Activated T-helper 2 cell treated with anti-CD3 and anti-CD28 coated beads, Interferon-gamma antibody, Interleukin-2, Interleukin-4, amounts not matched to agents 10 μg/mL and 5 μg/mL and 100 μg/mL, durations not matched to agents 14 hours and 24 hours and 36 hours (primary cell): Measurements from ENCODE around the gene LMCD1. TPM values are rescaled to one million over a fixed set of nuclear protein-coding genes. Genes with fewer than 3 reads are reported as not detected.
A peak's percentile ranks its signal among the peaks of the same experiment; 100 is the strongest.

Source experiments
- DNase-seq: peaks from one replicate; pipeline ENCODE4 v3.0.0; 2021; ENCODE audit warnings: low spot score
- H3K27ac Mint-ChIP-seq: one replicate; pipeline ENCODE4 v1.8.0; 2021; ENCODE audit warnings: mixed read lengths
- H3K27me3 Mint-ChIP-seq: one replicate; pipeline ENCODE4 v1.8.0; 2021; ENCODE audit warnings: low read depth, mixed read lengths
- H3K36me3 Mint-ChIP-seq: one replicate; pipeline ENCODE4 v1.8.0; 2021; ENCODE audit warnings: low read depth, mixed read lengths
- H3K4me1 Mint-ChIP-seq: one replicate; pipeline ENCODE4 v1.8.0; 2021; ENCODE audit warnings: low read depth, mixed read lengths
- H3K4me3 Mint-ChIP-seq: one replicate; pipeline ENCODE4 v1.8.0; 2021; ENCODE audit warnings: low read depth, mild to moderate bottlenecking, moderate library complexity, mixed read lengths
- H3K9me3 Mint-ChIP-seq: one replicate; pipeline ENCODE4 v1.8.0; 2021; ENCODE audit warnings: mixed read lengths
- intact Hi-C: fragments of 100-400 bp; cut with micrococcal nuclease; formaldehyde crosslinking; loops from one replicate; pipeline ENCODE4 v1.15.1; 2023
- total RNA-seq: library from RNA; stranded (reverse); gene quantifications from 2 replicates; pipeline ENCODE4 v1.2.3, GENCODE V29; 2022

LMCD1 gene
- total RNA-seq, 1 donor from 2014 or later = 4.4 TPM

GRCh38 chr3:8500989-8501370 lies 643 bp upstream of the LMCD1 start:
- peaks cover 13% of the 10 kb centered on the region for H3K27me3 Mint-ChIP-seq
- intact Hi-C loops = no loop called here

DNA sequence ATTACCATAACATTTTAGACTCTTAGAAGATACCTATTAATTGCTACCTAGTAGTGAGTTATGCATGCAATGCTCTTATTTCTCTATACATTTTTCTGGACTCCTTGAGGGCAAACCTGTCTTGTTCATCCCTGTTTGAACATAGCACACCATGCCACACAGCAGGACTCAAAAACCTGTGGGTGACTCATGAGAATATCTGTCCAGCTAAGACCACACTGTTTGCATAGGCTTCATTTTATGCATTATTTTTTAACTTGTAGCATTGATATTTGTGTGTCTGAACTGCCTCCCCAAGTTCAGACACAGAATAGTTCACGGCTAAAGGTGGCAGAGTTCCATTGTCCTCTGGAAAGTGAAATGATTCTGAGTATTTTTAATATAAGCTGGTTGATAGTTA lies 1.8 kb downstream of the LMCD1 start:
- Mint-ChIP-seq H3K4me1 (peaks cover 16% of the 10 kb centered on the region), H3K4me3 (no peak overlapping the region), H3K27me3 (peaks cover 9% of the 10 kb centered on the region), H3K36me3 (no peaks in the 10 kb centered on the region), H3K27ac (no peak overlapping the region), H3K9me3 (no peaks in the 10 kb centered on the region)
- intact Hi-C loops = no loop called here
- DNase-seq = no peak

More at GRCh38 chr3:8500989-8501370, 643 bp upstream of the LMCD1 start:
- H3K27ac Mint-ChIP-seq = no peak overlapping the region
- H3K4me3 Mint-ChIP-seq = peak overlapping the region; percentile 76
- no peak for DNase-seq
- H3K9me3 Mint-ChIP-seq = no peaks in the 10 kb centered on the region
- H3K4me1 Mint-ChIP-seq = peaks cover 16% of the 10 kb centered on the region
- no peaks in the 10 kb centered on the region for H3K36me3 Mint-ChIP-seq

DNA sequence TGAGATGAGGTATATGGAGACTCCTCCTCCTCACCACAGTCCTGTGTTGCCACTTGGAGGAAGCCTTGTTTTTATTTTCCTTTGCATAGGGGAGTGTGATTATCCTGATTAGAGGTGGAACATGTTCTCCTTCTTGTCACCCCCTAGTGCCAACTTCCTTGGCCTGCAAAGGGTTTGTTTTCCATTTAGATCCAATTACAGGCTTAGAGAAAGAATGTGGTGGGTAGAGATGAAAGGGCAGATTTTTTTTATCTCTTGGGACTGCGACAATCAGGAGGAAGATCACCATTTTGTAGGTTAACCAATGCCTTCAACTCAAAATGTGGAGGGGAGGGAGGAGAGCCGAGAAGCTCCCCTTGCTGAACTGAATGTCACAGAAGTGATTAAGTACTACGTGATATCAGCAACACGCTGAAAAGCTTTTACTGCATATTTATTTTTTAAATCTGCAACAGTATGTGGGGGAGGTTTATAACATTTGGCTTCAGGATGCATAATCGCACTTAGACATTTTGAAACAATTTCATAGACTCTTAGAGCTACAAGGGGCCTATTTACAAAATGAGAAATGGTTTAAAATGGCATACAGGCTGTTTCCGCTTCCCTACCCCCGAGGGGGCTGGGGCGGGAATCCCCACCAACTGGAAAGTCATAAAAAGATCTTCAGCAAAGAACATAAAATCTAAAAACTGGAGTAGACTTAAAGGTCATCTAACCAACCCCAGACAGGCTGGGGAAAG lies 2.4 kb downstream of the LMCD1 start:
- no peaks in the 10 kb centered on the region for H3K36me3 Mint-ChIP-seq
- H3K27me3 Mint-ChIP-seq = peaks cover 6% of the 10 kb centered on the region
- H3K9me3 Mint-ChIP-seq = no peaks in the 10 kb centered on the region
- peaks cover 16% of the 10 kb centered on the region for H3K4me1 Mint-ChIP-seq
- intact Hi-C loops = no loop called here
- H3K27ac Mint-ChIP-seq = peak overlapping the region; percentile 62
- no peak for DNase-seq
- no peak overlapping the region for H3K4me3 Mint-ChIP-seq

DNA sequence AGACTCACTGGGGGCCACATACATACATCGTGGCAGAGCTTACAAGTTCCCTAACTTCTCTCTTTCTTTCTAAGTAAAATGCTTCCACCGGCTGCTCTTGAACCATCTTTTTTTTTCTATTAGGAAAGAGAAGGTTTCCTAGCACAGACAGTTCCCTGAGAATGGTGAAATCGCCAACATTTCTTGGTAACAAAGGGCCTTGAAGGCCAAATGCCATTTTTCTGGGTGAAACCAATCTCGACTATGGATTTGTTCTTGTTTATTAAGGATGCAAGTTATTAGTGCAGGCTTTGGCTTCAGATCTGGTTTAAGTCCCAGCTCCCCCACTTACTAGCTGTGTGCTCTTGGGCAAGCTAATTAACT lies 3.0 kb downstream of the LMCD1 start:
- H3K27ac Mint-ChIP-seq = no peak overlapping the region
- H3K36me3 Mint-ChIP-seq = no peaks in the 10 kb centered on the region
- intact Hi-C loops = no loop called here
- H3K4me3 Mint-ChIP-seq = no peak overlapping the region
- no peak for DNase-seq
- peaks cover 16% of the 10 kb centered on the region for H3K4me1 Mint-ChIP-seq
- H3K9me3 Mint-ChIP-seq = no peaks in the 10 kb centered on the region
- peaks cover 6% of the 10 kb centered on the region for H3K27me3 Mint-ChIP-seq

- H3K27me3 Mint-ChIP-seq = peaks cover 6% of the 10 kb centered on the region
- H3K4me1 Mint-ChIP-seq = peaks cover 16% of the 10 kb centered on the region
- intact Hi-C loops = no loop called here
- no peak overlapping the region for H3K4me3 Mint-ChIP-seq
- no peaks in the 10 kb centered on the region for H3K9me3 Mint-ChIP-seq
- no peak overlapping the region for H3K27ac Mint-ChIP-seq
- no peak for DNase-seq
- H3K36me3 Mint-ChIP-seq = no peaks in the 10 kb centered on the region
Measured at GRCh38 chr3:8505621-8506020, 4.0 kb downstream of the LMCD1 start.

GRCh38 chr3:8506571-8507061 lies 5.0 kb downstream of the LMCD1 start:
- no peak overlapping the region for H3K27ac Mint-ChIP-seq
- peaks cover 10% of the 10 kb centered on the region for H3K4me1 Mint-ChIP-seq
- no peaks in the 10 kb centered on the region for H3K9me3 Mint-ChIP-seq
- H3K27me3 Mint-ChIP-seq = peaks cover 7% of the 10 kb centered on the region
- no peak for DNase-seq
- intact Hi-C loops = no loop called here
- no peaks in the 10 kb centered on the region for H3K36me3 Mint-ChIP-seq
- H3K4me3 Mint-ChIP-seq = no peak overlapping the region

GRCh38 chr3:8507496-8507895 lies 5.9 kb downstream of the LMCD1 start:
- Mint-ChIP-seq H3K36me3 (no peaks in the 10 kb centered on the region), H3K4me1 (peaks cover 8% of the 10 kb centered on the region), H3K4me3 (no peak overlapping the region), H3K27ac (no peak overlapping the region), H3K9me3 (no peaks in the 10 kb centered on the region), H3K27me3 (peaks cover 5% of the 10 kb centered on the region)
- DNase-seq = no peak
- intact Hi-C loops = no loop called here

DNA sequence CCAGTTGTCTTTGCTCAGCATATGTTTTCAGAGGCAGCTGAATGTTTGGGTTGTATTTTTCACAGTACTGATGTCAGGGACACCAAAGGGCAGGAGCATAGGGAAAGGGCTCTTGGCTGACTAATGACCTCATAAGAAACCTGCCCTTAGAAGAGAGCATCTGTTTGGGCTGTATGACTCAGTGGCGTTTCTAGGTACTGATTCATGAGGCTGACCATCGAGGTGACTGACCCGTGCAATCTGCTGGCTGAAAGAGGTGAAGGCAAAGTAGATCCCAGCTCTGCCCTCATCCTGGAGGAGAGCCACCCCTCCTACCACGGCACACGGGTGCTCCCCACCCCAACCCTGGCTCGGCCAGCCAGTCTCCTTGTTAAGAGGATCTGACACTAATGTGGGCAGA lies 8.3 kb downstream of the LMCD1 start:
- Mint-ChIP-seq H3K9me3 (no peaks in the 10 kb centered on the region), H3K36me3 (no peaks in the 10 kb centered on the region), H3K27me3 (peaks cover 5% of the 10 kb centered on the region), H3K4me3 (no peak overlapping the region), H3K4me1 (no peaks in the 10 kb centered on the region), H3K27ac (no peak overlapping the region)
- DNase-seq = no peak
- intact Hi-C loops = no loop called here

GRCh38 chr3:8512234-8512633 lies 10.6 kb downstream of the LMCD1 start:
- Mint-ChIP-seq H3K27ac (no peak overlapping the region), H3K4me3 (no peak overlapping the region), H3K36me3 (no peaks in the 10 kb centered on the region), H3K4me1 (no peaks in the 10 kb centered on the region), H3K27me3 (peaks cover 5% of the 10 kb centered on the region), H3K9me3 (no peaks in the 10 kb centered on the region)
- intact Hi-C loops = no loop called here
- no peak for DNase-seq

- Mint-ChIP-seq H3K4me3 (no peak overlapping the region), H3K36me3 (no peaks in the 10 kb centered on the region), H3K9me3 (peaks cover 1% of the 10 kb centered on the region), H3K27me3 (peaks cover 2% of the 10 kb centered on the region), H3K4me1 (no peaks in the 10 kb centered on the region), H3K27ac (no peak overlapping the region)
- no peak for DNase-seq
- intact Hi-C loops = no loop called here
Measured at GRCh38 chr3:8516047-8516661, 14.5 kb downstream of the LMCD1 start.

DNA sequence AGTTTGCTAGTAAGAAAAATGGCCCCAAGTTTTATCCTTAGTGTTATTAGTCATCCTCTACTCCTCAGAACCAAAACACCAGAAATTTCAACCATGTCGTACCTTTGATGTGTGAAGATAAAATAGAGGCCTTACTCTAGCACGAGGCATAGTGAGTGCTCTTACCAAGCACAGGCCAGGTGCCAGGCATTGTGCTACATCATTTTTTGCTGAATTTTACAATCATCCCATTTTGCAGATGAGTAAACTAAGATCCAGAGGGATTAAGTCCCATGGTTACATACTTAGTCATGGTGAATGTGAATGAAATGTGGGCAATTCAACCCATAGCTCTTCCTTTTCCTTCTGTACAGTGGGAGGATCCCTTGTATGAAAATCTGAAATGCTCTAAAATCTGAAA lies 15.2 kb downstream of the LMCD1 start:
- intact Hi-C loops = no loop called here
- Mint-ChIP-seq H3K4me1 (no peaks in the 10 kb centered on the region), H3K9me3 (peaks cover 5% of the 10 kb centered on the region), H3K4me3 (no peak overlapping the region), H3K36me3 (no peaks in the 10 kb centered on the region), H3K27me3 (no peaks in the 10 kb centered on the region), H3K27ac (no peak overlapping the region)
- no peak for DNase-seq

- no peak for DNase-seq
- Mint-ChIP-seq H3K27ac (no peak overlapping the region), H3K4me1 (no peaks in the 10 kb centered on the region), H3K9me3 (peaks cover 5% of the 10 kb centered on the region), H3K4me3 (no peak overlapping the region), H3K27me3 (no peaks in the 10 kb centered on the region), H3K36me3 (no peaks in the 10 kb centered on the region)
- intact Hi-C loops = no loop called here
Measured at GRCh38 chr3:8517487-8517886, 15.9 kb downstream of the LMCD1 start.

DNA sequence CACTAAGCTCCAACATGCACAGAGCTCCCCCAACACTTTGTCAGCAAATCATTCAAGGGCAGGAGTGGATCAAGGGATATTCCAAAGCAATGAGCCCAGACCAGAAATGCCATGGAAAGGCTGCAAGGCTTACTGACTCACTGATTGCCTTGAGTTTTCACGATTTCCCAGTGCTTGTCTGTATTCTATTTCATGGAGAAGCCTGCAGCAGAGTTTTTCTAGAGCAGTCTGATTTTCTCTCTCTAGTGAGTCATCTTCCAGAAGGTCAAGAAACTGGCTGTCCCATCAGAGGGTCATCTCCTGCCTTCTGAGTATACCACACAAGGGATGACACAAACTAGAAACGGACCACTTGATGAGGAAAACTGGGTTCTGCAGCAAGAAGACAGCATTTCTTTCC lies 16.5 kb downstream of the LMCD1 start:
- H3K36me3 Mint-ChIP-seq = no peaks in the 10 kb centered on the region

More for the DNA sequence above, 16.5 kb downstream of the LMCD1 start:
- H3K4me1 Mint-ChIP-seq = no peaks in the 10 kb centered on the region
- intact Hi-C loops = no loop called here
- no peak overlapping the region for H3K4me3 Mint-ChIP-seq
- peaks cover 5% of the 10 kb centered on the region for H3K9me3 Mint-ChIP-seq
- no peak for DNase-seq
- H3K27me3 Mint-ChIP-seq = no peaks in the 10 kb centered on the region
- H3K27ac Mint-ChIP-seq = no peak overlapping the region
